Measurements from ENCODE around the gene LBX1.

DNA sequence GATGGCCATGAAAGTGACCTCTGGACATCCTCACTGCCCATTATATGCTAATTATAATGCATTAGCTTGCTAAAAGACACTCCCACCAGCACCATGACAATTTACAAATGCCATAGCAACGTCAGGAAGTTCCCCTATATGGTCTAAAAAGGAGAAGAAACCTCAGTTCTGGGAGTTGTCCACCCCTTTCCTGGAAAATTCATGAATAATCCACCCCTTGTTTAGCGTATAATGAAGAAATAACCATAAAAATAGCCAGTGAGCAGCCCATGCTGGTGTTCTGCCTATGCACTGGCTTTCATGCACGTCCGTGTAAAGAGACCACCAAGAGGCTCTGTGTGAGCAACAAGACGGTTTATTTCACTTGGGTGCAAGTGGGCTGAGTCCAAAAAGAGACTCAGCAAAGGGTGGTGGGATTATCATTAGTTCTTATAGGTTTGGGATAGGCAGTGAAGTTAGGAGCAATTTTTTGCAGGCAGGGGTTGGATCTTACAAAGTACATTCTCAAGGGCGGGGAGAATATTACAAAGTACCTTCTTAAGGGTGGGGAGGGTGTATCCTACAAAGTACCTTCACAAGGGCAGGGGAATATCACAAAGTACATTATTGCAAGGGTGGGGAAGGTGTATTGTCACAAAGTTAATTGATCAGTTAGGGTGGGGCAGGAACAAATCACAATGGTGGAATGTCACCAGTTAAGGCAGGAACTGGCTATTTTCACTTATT is 45.6 kb downstream of the LBX1 start:
- TF ChIP-seq POLR2A (IDR thresholded peaks at IDR 0.05; ENCODE audit: low read depth, low read length) = no peak
- TF ChIP-seq POLR2AphosphoS5 (IDR thresholded peaks at IDR 0.05; ENCODE audit: low read depth, low read length) = no peak
- TF ChIP-seq SPI1 (IDR thresholded peaks at IDR 0.05; ENCODE audit: low read depth, low read length) = no peak
- TF ChIP-seq TAF1 (IDR thresholded peaks at IDR 0.05; ENCODE audit: low read depth, low read length) = no peak

Measured in GM12891 (cell line).